Fibroblast of the aortic adventitia (primary cell): Measurements from ENCODE around the gene TCEA2. TPM values are rescaled to one million over a fixed set of nuclear protein-coding genes. Genes with fewer than 3 reads are reported as not detected.

Source experiments
- DNase-seq: peaks from one replicate; pipeline ENCODE4 v3.0.0-alpha.2; 2010; ENCODE audit warnings: low read depth
- H3K4me3 ChIP-seq: 2 replicates; pipeline ENCODE4 v1.5.1; 2011; ENCODE audit warnings: low read depth, mild to moderate bottlenecking, control low read depth, low read length, moderate library complexity
- CTCF ChIP-seq: IDR thresholded peaks from 2 replicates; pipeline ENCODE4 v1.5.1; 2011; ENCODE audit warnings: mild to moderate bottlenecking, low read length, control low read depth, inconsistent platforms; ENCODE audit not compliant: insufficient read depth
- total RNA-seq: library from RNA; depleted of rRNA; stranded (reverse); fragments of >200 nt; gene quantifications from 2 replicates; pipeline ENCODE4 v1.2.3, GENCODE V29; 2012; ENCODE audit warnings: low replicate concordance

The TCEA2 gene
- total RNA-seq, 1 donor = 23.5 TPM

GRCh38 chr20:64071341-64072332 is 8.6 kb downstream of the TCEA2 start:
- TF ChIP-seq CTCF = no peak
- no peak overlapping the region for H3K4me3 ChIP-seq
- DNase-seq = no peak

DNA sequence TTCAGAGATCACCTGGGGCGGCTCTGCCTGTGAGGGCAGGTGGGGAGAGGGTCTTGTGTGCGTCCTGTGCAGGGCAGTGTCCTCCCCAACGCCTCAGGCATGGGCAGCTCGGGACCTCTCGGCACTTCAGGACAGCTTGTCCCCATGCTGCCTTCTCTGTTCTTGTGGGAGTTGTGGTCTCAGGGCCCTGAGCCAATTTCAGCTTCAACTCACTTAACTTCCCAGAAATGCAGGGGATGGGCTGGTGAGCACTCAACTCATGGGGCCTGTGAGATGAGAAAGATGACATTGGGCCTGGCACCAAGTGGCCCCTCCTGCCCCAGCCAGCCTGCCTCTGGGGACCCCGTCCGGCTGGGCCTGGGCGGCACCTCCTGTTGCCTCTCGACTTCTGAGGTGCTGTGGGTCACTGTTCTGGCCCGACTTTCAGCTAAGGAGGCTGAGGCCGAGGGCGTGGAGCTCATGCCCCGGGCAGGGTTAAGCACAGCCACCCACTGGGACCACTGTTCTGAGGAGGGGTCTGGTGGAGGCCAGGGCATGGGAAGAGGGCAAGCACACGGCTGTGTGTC is 9.6 kb downstream of the TCEA2 start:
- TF ChIP-seq CTCF = no peak

DNA sequence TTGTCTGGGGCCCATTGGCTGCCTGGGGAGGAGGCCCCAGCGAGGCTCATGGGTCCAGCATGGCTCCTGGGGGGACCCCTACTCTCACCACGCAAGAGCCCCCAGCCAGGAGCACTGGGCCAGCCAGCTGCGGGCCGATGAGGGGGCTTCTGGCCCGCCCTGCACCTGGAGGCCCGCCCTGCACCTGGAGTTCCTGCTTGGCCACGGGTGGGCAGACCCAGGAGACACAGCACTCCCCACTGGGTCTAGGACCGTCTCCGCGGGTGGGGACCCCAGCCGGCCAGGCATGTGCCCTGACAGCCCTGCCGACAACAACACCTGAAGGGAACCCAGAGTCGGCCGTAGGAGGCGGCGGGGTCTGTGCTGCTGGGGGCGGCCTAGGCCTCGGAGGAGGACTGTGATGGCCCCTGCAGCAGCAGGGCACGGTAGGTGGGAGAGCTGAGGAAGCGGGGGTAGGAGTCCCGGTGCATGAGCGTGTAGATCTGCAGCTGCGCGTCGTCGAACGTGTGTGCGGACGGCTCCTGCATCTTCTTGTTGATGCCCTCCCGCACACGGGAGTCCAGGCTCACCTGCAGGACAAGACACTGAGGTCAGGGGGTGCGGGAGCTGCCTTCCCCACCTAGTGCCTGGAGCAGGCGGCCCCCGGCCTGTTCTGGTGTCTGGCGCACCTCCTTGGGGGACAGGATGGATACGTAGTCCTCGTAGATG is 10.6 kb downstream of the TCEA2 start:
- DNase-seq = no peak
- no peak overlapping the region for H3K4me3 ChIP-seq
- no peak for TF ChIP-seq CTCF

More for the DNA sequence above, 9.6 kb downstream of the TCEA2 start:
- H3K4me3 ChIP-seq = no peak overlapping the region
- no peak for DNase-seq

DNA sequence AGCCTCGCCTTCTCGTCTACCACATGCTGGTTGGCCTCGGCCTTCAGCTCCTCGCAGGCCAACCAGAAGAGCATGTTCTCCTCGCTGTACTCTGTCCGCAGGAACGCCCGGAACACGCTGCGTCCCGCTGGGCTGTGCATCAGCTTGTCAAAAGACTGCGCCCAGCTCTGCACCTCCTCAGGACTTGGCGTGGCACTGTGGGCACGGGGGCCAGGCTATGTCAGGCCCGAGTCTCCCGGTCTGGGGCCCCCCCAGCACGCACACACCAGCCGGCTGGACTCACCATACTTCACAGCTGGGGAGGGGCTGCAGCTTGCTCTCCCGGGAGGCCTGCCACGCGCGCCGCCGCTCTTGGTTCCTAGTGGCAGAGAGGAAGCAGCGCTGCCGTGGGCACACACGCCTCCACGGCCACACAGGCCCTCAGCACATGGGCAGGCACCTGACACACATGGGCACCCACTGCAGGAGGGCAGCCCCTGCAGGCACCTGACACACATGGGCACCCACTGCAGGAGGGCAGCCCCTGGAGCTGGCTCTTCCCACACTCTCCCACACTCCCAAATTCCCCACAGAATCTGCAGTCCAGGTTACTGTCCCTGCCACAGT is 11.3 kb downstream of the TCEA2 start:
- no peak for TF ChIP-seq CTCF
- H3K4me3 ChIP-seq = no peak overlapping the region
- no peak for DNase-seq

DNA sequence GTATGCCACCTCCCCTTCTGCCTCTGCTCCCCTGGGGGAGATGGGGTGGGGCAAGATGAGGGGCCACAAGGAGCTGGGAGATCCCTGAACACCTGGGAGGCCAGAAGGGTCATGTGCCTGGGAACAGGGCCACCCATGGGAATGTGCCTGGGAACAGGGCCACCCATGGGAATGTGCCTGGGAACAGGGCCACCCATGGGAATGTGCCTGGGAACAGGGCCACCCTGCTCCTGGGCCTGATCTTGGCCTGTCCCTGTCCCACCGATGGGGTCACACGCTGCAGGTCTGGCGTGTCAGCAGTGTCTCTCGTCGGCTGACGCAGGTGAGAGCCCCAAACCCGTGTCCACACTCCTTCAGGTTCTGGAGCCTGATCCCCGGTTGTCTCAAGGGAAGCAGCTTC is 12.0 kb downstream of the TCEA2 start:
- no peak for TF ChIP-seq CTCF
- no peak for DNase-seq
- H3K4me3 ChIP-seq = no peak overlapping the region

- TF ChIP-seq CTCF = no peak
- H3K4me3 ChIP-seq = no peak overlapping the region
- DNase-seq = no peak
Measured at GRCh38 chr20:64075556-64075955, 12.6 kb downstream of the TCEA2 start.
